GM23338 (cell line): ENCODE results near the gene LRRC8E. TPM values are rescaled to one million over a fixed set of nuclear protein-coding genes. Genes with fewer than 3 reads are reported as not detected.

Experiments used
- ATAC-seq: fragments of 200-7000 bp; cut with Tn5 transposase; 3 replicates; pipeline ENCODE4 v1.9.1; 2020
- DNase-seq: peaks from one replicate; pipeline ENCODE4 v3.0.0-alpha.2; 2015; ENCODE audit warnings: low spot score
- H2AFZ ChIP-seq: fragments of 200-600 bp; sonication (generic); 2 replicates; pipeline ENCODE4 v1.8.0; 2016; ENCODE audit warnings: antibody characterized with exemption, mild to moderate bottlenecking, moderate library complexity
- H3F3A ChIP-seq: fragments of 200-600 bp; sonication (generic); replicated peaks from 2 replicates; pipeline ENCODE4 v1.8.0; 2017; ENCODE audit warnings: antibody characterized with exemption, mixed run types, low read depth
- H3K27ac ChIP-seq: fragments of 200-600 bp; sonication (generic); 2 replicates; pipeline ENCODE4 v1.6.1; 2016; ENCODE audit warnings: low read depth
- H3K27me3 ChIP-seq: fragments of 200-600 bp; sonication (generic); 2 replicates; pipeline ENCODE4 v1.8.0; 2016; ENCODE audit warnings: mild to moderate bottlenecking, mixed run types, moderate library complexity; ENCODE audit not compliant: insufficient read depth
- H3K36me3 ChIP-seq: fragments of 200-600 bp; sonication (generic); 2 replicates; pipeline ENCODE4 v1.8.0; 2016; ENCODE audit warnings: mild to moderate bottlenecking; ENCODE audit not compliant: insufficient read depth
- H3K4me1 ChIP-seq: fragments of 200-600 bp; sonication (generic); 2 replicates; pipeline ENCODE4 v1.8.0; 2016; ENCODE audit warnings: mild to moderate bottlenecking, moderate library complexity; ENCODE audit not compliant: insufficient read depth
- H3K4me2 ChIP-seq: fragments of 200-600 bp; sonication (generic); 2 replicates; pipeline ENCODE4 v1.7.1; 2017; ENCODE audit warnings: mixed run types
- H3K4me3 ChIP-seq: fragments of 200-600 bp; sonication (generic); 2 replicates; pipeline ENCODE4 v1.6.1; 2016; ENCODE audit warnings: mixed run types
- H3K79me2 ChIP-seq: fragments of 200-600 bp; sonication (generic); replicated peaks from 2 replicates; pipeline ENCODE4 v1.8.0; 2017; ENCODE audit warnings: mild to moderate bottlenecking; ENCODE audit not compliant: insufficient read depth
- H3K9me2 ChIP-seq: fragments of 200-600 bp; sonication (generic); 2 replicates; pipeline ENCODE4 v1.8.0; 2017; ENCODE audit not compliant: insufficient read depth
- H4K20me1 ChIP-seq: fragments of 200-600 bp; sonication (generic); replicated peaks from 2 replicates; pipeline ENCODE4 v1.8.0; 2017; ENCODE audit warnings: mild to moderate bottlenecking; ENCODE audit not compliant: insufficient read depth
- H3K27ac Mint-ChIP-seq: 2 replicates; pipeline ENCODE4 v1.8.0; 2020; ENCODE audit warnings: inconsistent platforms, mild to moderate bottlenecking, moderate library complexity, mixed read lengths
- H3K27me3 Mint-ChIP-seq: 3 replicates; pipeline ENCODE4 v1.8.0; 2022; ENCODE audit warnings: low read depth, mild to moderate bottlenecking, moderate library complexity, mixed read lengths, inconsistent platforms; ENCODE audit not compliant: insufficient read depth, poor library complexity
- H3K36me3 Mint-ChIP-seq: 3 replicates; pipeline ENCODE4 v1.8.0; 2021; ENCODE audit warnings: low read depth, mild to moderate bottlenecking, inconsistent platforms, moderate library complexity, mixed read lengths
- H3K4me1 Mint-ChIP-seq: 3 replicates; pipeline ENCODE4 v1.8.0; 2020; ENCODE audit warnings: mild to moderate bottlenecking, inconsistent platforms, mixed read lengths
- H3K4me3 Mint-ChIP-seq: 3 replicates; pipeline ENCODE4 v1.8.0; 2021; ENCODE audit warnings: moderate library complexity, mild to moderate bottlenecking, inconsistent platforms, mixed read lengths
- H3K9me3 Mint-ChIP-seq: 3 replicates; pipeline ENCODE4 v1.8.0; 2020; ENCODE audit warnings: moderate library complexity, mild to moderate bottlenecking, inconsistent platforms, mixed read lengths
- CREB1 ChIP-seq: fragments of 250-450 bp; sonication (Bioruptor Pico); IDR thresholded peaks from 2 replicates; pipeline ENCODE4 v1.5.0; 2020; ENCODE audit warnings: low read depth, mild to moderate bottlenecking, moderate library complexity
- EZH2 ChIP-seq: fragments of 200-600 bp; sonication (generic); IDR thresholded peaks from one replicate; pipeline ENCODE4 v1.8.0; 2017; ENCODE audit warnings: antibody characterized with exemption, mild to moderate bottlenecking, low read depth; ENCODE audit not compliant: unreplicated experiment
- EZH2phosphoT487 ChIP-seq: fragments of 200-600 bp; sonication (generic); IDR thresholded peaks from one replicate; pipeline ENCODE4 v1.8.1; 2018; ENCODE audit warnings: antibody characterized with exemption; ENCODE audit not compliant: unreplicated experiment
- NANOG ChIP-seq: IDR thresholded peaks from 2 replicates; pipeline ENCODE4 v1.6.1; 2016; ENCODE audit warnings: antibody characterized with exemption, borderline replicate concordance
- POLR2AphosphoS5 ChIP-seq: IDR thresholded peaks from 2 replicates; pipeline ENCODE4 v1.6.1; 2016; ENCODE audit warnings: antibody characterized with exemption, low read depth
- STAT1 ChIP-seq: IDR thresholded peaks from one replicate; pipeline ENCODE4 v1.6.1; 2016; ENCODE audit warnings: antibody characterized with exemption; ENCODE audit not compliant: unreplicated experiment
- ZNF462 ChIP-seq: fragments of 250-450 bp; sonication (Bioruptor Pico); IDR thresholded peaks from 2 replicates; pipeline ENCODE4 v1.5.0; 2020; ENCODE audit warnings: mild to moderate bottlenecking, moderate library complexity
- polyA plus RNA-seq: library from polyadenylated mRNA; unstranded; fragments of >200 nt; fragmentation: Nextera tagmentation; extraction: Ambion mirVana; gene quantifications from 2 replicates; pipeline ENCODE4 v1.2.1, GENCODE V29; 2016
- total RNA-seq: library from RNA; depleted of rRNA; stranded (reverse); fragments of >200 nt; shearing (Covaris generic); gene quantifications from 2 replicates; pipeline ENCODE4 v1.2.3, GENCODE V29; 2014
- TF ChIP-seq, protein P1 (sequence below): IDR thresholded peaks from one replicate; pipeline ENCODE4 v1.6.1; 2018; ENCODE audit warnings: antibody characterized with exemption; ENCODE audit not compliant: unreplicated experiment

Gene LRRC8E
- total and polyA plus RNA-seq, 2 experiments from 2014 or later, result 0.29 to 4.8 TPM

GRCh38 chr19:7840629-7841028, 47.7 kb upstream of the LRRC8E start:
- ATAC-seq, result no peak
- no peak for TF ChIP-seq CREB1 (CRISPR knock-in tag)
- TF ChIP-seq EZH2, result no peak
- TF ChIP-seq ZNF462 (CRISPR knock-in tag), result no peak

GRCh38 chr19:7841751-7842660, 46.3 kb upstream of the LRRC8E start:
- H3K4me1 ChIP-seq, result no peaks in the 10 kb centered on the region
- H3K9me2 ChIP-seq, result no peaks in the 10 kb centered on the region
- H2AFZ ChIP-seq, result no peak overlapping the region
- Mint-ChIP-seq H3K4me1 (no peaks in the 10 kb centered on the region), H3K9me3 (peaks cover 6% of the 10 kb centered on the region; the same call in 2 of the 3 replicates), H3K27ac (no peak overlapping the region), H3K36me3 (no peaks in the 10 kb centered on the region; the same call in 2 of the 3 replicates), H3K27me3 (peaks cover 13% of the 10 kb centered on the region), H3K4me3 (no peak overlapping the region)
- no peak overlapping the region for H3K4me3 ChIP-seq
- DNase-seq (no peak), ATAC-seq (no peak)
- H3K27ac ChIP-seq, result no peak overlapping the region
- H3K27me3 ChIP-seq, result no peaks in the 10 kb centered on the region
- H3K4me2 ChIP-seq, result no peak overlapping the region
- no peaks in the 10 kb centered on the region for H4K20me1 ChIP-seq
- H3K36me3 ChIP-seq, result no peaks in the 10 kb centered on the region
- no peaks in the 10 kb centered on the region for H3K79me2 ChIP-seq
- peaks cover 18% of the 10 kb centered on the region for H3F3A ChIP-seq
- TF ChIP-seq NANOG (no peak), POLR2AphosphoS5 (no peak), STAT1 (no peak), EZH2phosphoT487 (no peak), EZH2 (no peak), CREB1 (CRISPR knock-in tag) (no peak)
- TF ChIP-seq, protein P1, sequence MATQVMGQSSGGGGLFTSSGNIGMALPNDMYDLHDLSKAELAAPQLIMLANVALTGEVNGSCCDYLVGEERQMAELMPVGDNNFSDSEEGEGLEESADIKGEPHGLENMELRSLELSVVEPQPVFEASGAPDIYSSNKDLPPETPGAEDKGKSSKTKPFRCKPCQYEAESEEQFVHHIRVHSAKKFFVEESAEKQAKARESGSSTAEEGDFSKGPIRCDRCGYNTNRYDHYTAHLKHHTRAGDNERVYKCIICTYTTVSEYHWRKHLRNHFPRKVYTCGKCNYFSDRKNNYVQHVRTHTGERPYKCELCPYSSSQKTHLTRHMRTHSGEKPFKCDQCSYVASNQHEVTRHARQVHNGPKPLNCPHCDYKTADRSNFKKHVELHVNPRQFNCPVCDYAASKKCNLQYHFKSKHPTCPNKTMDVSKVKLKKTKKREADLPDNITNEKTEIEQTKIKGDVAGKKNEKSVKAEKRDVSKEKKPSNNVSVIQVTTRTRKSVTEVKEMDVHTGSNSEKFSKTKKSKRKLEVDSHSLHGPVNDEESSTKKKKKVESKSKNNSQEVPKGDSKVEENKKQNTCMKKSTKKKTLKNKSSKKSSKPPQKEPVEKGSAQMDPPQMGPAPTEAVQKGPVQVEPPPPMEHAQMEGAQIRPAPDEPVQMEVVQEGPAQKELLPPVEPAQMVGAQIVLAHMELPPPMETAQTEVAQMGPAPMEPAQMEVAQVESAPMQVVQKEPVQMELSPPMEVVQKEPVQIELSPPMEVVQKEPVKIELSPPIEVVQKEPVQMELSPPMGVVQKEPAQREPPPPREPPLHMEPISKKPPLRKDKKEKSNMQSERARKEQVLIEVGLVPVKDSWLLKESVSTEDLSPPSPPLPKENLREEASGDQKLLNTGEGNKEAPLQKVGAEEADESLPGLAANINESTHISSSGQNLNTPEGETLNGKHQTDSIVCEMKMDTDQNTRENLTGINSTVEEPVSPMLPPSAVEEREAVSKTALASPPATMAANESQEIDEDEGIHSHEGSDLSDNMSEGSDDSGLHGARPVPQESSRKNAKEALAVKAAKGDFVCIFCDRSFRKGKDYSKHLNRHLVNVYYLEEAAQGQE, result no peak

More at GRCh38 chr19:7840629-7841028, 47.7 kb upstream of the LRRC8E start:
- DNase-seq, result no peak
- Mint-ChIP-seq H3K36me3 (no peaks in the 10 kb centered on the region; the same call in 2 of the 3 replicates), H3K4me1 (no peaks in the 10 kb centered on the region), H3K9me3 (peaks cover 6% of the 10 kb centered on the region; the same call in 2 of the 3 replicates), H3K27ac (no peak overlapping the region), H3K27me3 (peaks cover 8% of the 10 kb centered on the region), H3K4me3 (no peak overlapping the region)
- Histone ChIP-seq H3K36me3 (no peaks in the 10 kb centered on the region), H2AFZ (no peak overlapping the region), H3K27me3 (no peaks in the 10 kb centered on the region), H3K9me2 (no peaks in the 10 kb centered on the region), H3K79me2 (no peaks in the 10 kb centered on the region), H3K4me3 (no peak overlapping the region), H4K20me1 (no peaks in the 10 kb centered on the region), H3F3A (peaks cover 18% of the 10 kb centered on the region), H3K27ac (no peak overlapping the region), H3K4me2 (no peak overlapping the region), H3K4me1 (no peaks in the 10 kb centered on the region)
